Effector CD4-positive, alpha-beta T cell (primary cell): ENCODE results near the gene TDRD9.
"Not testable (repeated sequence)": the region's sequence is repeated elsewhere in the genome, so short reads cannot be mapped to it uniquely, and the experiment has no call there.

Experiments
- DNase-seq: peaks from one replicate; pipeline ENCODE4 v3.0.0-alpha.2; 2020

TDRD9 gene

DNA sequence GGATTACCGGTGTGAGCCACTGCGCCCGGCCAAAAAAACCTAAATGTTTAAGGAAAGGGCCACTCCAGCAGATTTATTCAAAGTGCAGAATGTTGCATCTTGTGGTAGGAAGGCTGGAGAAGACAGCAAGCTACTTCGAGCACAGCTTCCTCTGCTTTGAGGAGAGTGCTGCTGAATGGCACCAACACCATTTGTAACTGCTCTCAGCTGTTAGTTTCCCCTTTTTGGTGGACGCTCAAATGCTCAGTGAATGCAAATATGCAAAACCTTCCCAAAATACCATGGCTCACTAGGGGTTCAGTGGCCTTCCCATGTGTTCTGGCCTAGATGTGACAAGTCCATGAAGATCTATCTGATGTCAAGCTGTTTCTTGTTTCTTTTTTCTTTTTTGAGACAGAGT, 2.9 kb upstream of the TDRD9 start:
- no peak for DNase-seq

DNA sequence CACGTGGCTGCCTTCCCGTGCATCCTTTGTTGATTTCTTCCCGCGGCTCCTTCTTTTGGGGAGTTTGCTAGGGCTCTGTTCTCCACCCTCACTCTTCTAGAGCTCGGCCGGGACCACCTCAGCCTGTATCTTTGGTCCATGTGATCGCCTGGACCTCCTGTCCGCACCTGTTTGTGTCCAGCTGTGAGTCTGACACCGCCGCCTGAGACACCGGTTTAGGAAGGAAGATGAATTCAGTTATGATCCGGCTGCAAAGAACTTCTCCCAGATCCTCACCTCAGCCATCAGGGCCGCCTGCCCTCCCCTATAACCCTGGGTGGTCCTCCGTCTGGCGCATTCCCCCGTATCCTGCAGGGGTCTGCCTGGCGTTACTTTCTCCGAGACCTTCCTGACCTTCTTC, 690 bp upstream of the TDRD9 start:
- DNase-seq = no peak

DNA sequence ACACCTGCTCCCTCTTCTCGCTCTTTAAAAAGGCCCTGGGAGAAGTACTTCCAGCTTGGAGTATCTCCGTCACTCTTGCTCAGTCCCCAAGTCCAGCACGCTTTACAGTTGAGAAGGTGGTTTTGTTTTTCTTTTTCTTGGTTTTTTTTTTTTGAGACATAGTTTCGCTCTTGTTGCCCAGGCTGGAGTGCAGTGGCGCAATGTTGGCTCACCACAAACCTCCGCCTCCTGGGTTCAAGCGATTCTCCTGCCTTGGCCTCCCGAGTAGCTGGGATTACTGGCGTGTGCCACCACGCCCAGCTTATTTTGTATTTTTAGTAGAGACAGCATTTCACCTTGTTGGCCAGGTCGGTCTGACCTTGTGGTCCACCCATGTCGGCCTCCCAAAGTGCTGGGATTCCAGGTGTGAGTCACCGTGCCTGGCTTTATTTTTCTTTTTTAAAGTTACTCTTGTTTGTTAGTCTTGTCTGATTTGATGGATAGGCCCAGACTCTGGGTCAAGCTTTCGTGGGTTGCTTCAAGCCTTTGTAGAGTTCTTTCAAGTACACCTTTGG, 1.9 kb downstream of the TDRD9 start:
- no peak for DNase-seq

DNA sequence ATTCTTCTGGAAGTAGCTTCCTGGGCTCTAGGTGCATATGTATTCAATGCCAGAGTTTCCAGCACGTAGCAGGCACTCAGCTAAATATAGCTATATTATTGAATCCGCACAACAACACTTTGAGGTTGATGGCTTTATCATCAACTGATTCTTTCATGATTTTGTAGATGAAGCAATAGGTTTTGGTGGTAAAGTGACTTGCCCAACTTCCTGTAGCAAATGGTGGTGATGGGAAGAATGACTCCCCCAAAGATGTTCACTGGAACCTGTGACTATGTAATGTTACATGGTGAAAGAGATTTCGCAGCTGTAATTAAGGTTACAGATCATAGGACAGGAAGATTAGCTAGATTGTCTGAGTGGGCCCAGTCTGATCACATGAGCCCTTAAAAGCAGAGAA, 3.2 kb downstream of the TDRD9 start:
- no peak for DNase-seq

DNA sequence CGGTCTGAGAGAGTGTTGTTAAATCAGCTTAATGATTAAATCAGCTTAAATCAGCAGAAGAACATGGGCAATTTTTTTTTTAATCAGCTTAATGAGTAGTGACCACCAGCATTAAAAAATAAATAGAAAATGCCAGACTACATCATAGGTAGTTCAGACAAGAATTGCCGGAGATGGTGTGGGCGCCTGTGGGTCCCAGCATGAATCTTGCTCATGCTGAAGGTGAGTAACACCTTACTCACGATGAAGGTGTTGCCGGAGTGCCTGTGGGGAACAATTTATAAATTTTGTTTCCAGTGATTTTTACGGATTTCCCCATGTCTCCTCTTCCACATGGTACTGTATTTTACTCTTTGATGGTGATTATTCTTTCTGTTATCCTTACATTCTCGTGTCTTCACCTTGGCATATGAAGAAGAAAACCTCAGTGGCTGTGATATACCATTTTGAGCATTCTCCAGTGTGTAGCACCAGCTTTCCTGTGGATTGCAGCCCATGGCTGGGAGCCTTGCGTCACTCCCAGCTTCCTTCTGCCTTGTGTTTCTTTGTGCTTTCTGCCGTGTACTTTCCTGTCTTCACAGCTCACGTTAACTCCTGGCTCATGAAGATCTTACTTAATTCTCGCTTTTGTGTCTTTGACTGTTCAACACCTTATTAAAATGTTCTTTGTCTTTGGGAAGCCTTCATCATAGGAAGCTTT, 4.7 kb downstream of the TDRD9 start:
- no peak for DNase-seq

DNA sequence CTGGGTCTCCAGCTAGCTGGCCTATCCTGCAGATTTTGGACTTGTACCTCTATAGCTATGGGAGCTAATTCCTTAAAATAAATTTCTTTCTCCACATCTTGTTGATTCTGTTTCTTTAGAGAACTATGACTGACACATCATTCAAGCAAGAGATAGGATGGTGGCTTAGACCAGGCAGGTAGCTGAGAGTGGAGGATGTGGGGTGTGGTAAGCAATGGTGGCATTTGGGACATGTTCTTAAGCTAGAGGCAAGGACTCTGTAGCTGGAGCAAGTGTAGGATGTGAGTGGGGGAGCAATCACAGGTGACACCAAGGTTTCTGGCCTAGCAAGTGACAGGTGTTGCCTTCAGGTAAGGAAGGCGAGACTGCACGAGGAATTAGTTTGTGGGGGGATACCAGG, 6.8 kb downstream of the TDRD9 start:
- DNase-seq = no peak

DNA sequence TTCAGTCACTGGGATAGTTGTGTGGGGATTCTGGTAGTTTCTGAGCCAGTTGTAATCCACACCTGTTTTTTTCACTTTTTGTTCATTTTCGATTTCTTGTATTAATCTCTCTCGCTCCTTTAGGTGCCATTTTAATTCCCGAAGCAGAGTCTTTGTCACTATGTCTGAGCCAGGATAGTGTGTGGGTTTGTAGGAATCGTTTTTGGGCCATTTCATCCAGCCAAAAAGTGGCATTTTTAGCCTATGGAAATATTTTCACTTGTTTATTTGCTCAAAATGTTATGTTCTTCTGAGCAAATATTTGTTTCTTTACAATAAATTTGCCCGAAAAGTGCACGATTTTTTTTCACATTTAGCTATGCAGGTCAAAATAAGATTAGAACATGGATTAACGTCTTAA, 13.2 kb downstream of the TDRD9 start:
- DNase-seq = no peak

DNA sequence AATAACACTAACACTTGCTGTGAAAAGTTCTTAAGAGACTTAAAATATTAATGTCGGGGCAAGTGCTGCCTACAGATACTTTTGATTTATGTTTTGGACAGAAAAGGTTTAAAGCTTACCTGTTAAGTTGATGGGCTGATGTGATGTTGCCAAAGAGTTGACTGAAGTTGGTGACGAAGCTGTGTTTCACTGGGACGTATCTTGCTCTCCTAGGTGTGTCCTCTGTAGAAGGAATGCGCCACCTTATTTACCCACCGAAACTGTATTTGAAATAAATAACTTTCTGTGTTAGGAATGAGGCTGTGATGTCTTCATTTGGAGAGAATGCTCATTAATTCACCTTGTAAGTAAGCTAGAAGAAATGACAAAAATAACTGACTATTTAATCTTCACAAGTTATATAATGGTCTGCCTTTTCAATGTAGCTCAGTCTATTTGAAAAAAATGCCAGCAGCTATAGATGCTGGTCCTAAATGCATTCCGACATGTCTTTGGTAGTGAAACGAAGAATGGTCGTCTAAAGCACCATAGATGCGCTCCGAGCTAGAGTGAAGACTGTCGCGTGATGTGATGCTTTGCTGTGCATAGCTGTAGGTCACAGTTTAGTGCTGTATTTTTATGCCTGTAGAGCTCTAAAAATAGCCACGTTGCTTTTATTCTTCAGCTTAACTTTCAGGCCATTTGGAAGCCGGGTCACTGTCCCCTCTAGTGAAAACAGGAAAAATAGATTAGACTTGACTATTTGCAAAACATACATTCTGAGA, 13.9 kb downstream of the TDRD9 start, which contains the start of gene RD3L:
Gene RD3L, minus strand, starts transcription at position 557 of the 764 bp plus-strand sequence. CDS start 834 bp downstream, outside the sequence.
- DNase-seq = no peak

DNA sequence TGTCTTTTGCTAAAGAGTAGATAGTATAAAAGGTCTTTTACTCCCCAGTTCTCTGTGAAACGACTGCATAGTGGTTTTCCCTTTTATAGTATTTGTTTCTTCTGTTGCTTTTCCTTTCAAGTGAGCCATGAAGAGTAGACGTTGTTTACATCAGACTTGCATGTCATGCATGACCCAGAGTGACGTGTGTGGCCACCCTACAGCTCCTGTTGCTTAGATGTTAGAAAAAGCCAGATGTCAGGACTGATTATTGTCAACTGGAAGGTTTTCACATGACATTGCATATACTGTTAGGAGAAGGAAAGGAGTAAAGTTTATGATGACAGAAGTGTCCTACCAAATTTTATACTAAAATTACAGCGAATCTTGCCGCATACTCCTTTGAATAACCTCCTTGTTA, 15.4 kb downstream of the TDRD9 start:
- DNase-seq = no peak

DNA sequence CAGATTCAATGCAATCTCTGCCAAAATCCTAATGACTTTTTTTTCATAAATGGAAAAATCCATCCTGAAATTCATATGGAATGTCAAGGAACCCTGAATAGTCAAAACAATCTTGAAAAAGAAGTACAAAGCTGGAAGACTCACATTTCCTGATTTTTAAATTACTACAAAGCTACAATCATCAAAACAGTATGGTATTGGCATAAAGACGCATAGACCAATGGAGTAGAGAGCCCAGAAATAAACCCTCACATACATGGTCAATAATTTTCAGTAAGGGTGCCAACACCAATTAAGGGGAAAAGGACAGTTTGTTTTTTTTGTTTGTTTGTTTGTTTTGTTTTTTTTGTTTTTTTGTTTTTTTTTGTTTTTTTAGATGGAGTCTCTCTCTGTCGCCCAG, 18.7 kb downstream of the TDRD9 start:
- no peak for DNase-seq

DNA sequence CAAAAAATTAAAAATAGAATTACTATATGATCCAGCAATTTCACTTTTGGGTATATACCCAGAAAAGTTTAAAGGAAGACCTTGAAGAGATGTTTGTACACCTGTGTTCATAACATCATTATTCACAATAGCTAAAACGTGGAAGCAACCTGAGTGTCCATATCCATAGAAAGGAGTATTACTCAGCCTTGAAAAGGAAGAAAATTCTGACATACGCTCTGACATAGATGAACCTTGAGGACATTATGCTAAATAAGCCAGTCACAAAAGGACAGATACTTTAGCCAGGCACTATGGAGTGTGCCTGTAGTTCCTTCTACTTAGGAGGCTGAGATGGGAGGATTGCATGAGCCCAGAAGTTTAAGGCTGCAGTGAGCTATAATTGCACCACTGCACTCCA, 20.2 kb downstream of the TDRD9 start:
- no peak for DNase-seq

DNA sequence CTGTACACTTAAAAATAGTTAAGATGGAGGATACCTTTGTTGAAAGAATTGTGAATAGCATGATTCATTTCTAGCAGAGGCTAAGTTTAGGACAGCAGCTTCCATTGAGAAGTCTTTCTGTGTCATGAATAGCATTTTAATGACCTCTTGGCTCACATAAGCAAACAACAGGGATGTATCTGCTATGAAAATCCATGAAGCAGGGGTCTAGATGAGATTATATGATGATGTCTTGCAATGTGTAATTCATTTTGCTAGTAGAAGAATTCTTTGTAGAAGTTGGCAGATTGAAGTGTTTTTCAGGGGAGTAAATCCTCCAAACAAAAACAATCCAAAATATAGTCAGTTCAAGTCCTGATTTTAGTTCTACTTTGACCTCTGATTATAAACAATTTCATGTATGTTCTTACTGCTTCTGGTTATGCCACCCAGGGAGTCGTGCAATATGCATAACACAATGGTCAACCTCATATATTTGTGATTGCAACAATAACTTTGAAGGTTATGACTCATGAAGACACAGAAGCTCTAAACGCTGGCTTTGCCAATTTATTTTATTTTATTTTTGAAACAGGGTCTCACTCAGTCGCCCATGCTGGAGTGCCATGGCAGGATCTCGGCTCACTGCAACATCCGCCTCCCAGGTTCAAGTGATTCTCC, 21.0 kb downstream of the TDRD9 start:
- DNase-seq = no peak

DNA sequence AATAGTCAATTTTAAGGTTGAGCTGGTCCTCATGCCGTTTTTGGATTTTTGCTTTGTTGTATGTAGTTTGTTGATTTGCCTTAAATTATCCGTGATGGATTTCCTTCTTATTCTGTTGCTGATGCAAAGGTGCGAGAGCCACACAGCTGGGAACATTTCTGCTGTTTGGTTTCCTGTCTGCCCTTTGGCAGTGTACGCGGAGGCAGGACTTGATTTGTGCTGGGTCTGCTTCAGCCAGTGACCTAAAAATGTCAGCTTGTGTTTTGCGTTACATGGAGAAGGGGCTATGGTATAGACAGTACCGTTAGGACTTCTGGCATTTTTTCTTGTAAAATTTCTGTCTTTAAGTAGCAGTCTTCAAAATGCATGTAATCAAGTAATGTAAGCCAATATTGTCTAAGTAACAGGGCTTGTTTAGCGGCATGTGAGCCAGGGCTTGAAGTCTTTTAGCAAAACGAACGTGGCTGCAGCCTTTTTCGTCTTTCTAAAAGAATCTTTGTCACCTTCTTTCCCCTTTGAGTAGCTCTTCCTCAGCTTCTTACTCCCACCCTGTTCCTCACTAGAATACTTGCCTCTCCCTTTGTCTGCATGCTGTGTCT, 32.3 kb downstream of the TDRD9 start:
- no peak for DNase-seq

DNA sequence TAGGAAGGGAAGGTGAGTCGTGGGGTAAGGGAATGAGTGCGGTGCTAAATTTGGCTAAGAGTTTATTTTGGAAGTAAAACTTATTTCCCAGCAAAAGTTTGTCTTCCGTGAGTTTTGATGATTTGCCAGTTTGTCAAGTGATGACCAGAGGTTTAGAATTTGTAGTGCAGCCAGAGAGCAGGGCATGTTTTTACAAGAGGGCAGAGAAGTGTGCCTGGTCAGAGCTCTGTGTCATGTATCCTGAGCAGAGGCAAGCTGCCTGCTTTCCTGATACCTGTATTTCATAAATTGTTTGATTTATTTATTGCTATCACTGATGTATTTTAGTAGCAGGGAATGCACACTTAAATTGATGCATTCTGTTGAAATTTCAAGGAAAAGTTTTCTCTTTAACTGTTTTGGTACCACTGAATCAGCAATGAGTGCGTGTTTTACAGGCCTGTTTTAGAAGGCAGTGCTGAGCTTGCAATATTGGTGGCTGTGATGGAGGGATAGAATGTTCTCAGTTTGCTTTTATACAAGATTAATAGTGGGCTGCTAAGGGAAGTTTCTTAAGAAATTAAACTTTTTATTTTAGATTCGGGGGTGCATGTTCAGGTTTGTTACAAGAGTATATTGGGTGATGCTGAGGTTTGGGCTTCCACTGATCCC, 33.8 kb downstream of the TDRD9 start:
- no peak for DNase-seq

DNA sequence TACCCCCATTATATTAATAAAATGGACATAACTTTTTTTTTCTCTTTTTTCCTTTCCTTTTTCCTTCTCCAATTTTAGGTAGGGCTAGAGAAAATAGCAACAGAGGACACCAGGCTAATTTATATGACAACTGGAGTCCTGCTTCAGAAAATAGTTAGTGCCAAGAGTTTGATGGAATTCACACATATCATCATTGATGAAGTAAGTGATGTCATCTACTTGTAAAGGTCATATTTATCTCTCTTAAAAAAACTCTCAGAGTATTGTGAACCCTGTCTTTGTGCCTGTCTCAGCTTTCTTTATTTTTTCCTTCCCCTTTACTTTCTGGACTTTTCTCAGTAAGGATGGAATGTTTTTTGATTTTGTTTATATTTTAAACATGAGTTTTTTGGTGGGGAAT, 38.4 kb downstream of the TDRD9 start:
- DNase-seq = no peak

DNA sequence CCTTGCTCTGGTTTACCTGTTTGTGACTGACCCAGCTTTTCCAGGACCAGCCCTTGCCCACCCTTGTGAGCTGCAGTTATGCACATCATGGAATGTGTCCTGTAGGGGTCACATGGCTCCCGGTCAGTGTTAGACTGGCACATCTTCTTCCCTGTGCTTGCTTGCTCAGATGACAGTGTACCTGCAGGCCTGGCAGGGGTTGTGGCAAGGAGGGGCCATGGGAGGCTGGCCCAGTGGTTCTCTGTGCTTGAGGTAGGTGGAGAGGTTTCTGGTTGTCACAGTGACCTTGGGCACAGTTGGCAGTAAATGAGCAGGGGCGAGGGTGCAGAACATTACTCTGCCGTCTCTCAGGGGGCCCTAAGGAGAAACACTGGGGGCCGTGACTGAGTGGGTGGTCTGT, 41.7 kb downstream of the TDRD9 start:
- no peak for DNase-seq

DNA sequence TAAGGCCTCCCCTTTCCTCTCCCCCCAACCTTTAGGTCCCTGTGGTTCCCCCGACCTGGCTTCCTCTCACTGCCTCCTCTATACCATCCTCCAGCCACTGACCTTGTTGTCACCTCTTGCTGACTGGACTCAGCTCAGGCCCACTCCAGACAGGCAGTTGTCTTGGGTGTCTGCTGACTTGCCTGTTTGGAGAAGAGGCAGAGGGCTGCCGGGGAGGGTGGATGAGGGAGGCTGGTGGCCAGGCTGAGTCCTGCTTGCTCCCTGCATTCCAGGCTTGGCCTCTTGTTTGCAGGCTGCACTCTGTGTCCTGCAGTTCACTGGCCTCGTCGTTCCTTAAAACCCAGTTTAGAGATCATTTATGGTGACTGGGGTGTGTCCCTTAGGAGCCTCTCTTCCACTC, 45.1 kb downstream of the TDRD9 start:
- DNase-seq = no peak

DNA sequence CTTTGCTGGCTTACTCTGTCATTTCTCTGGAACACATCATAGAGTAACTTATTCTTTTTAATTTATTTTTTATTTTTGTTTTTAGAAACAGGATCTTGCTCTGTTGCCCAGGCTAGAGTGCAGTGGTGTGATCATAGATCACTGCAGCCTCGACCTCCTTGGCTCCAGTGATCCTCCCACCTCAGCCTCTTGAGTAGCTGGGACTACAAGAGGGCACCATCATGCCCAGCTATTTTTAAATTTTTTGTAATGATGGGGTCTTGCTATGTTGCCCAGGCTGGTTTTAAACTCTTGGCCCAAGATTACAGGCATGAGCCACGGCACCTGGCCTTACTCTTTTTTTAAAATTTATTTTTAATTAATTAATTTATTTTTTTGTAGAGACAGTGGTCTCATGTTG, 46.3 kb downstream of the TDRD9 start:
- no peak for DNase-seq

DNA sequence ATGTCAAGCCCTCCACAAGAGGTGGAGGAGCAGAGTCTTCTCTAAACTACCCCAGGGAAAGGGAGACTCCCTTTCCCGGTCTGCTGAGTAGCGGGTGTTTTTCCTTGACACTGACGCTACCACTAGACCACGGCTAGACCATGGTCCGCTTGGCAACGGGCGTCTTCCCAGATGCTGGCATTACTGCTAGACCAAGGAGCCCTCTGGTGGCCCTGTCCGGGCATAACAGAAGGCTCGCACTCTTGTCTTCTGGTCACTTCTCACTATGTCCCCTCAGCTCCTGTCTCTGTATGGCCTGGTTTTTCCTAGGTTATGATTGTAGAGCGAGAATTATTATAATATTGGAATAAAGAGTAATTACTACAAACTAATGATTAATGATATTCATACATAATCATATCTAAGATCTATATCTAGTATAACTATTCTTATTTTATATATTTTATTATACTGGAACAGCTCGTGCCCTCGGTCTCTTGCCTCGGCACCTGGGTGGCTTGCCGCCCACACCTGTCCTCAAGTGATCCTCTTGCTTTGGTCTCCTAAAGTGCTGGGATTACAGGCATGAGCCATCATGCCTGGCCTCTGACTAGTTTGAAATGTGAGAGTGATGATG, 52.5 kb downstream of the TDRD9 start:
- DNase-seq = not testable (repeated sequence)

DNA sequence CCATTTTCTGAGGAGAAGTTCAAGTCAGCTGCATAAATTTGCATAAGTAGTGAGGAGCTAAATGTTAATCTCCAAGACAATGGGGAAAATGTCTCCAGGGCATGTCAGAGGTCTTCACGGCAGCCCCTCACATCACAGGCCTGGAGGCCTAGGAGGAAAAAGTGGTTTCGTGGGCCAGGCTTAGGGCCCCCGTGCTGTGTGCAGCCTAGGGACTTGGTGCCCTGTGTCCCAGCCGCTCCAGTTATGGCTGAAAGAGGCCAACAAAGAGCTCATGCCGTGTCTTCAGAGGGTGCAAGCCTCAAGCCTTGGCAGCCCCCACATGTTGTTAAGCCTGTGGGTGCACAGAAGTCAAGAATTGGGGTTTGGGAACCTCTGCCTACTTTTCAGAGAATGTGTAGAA, 55.9 kb downstream of the TDRD9 start:
- DNase-seq = no peak

DNA sequence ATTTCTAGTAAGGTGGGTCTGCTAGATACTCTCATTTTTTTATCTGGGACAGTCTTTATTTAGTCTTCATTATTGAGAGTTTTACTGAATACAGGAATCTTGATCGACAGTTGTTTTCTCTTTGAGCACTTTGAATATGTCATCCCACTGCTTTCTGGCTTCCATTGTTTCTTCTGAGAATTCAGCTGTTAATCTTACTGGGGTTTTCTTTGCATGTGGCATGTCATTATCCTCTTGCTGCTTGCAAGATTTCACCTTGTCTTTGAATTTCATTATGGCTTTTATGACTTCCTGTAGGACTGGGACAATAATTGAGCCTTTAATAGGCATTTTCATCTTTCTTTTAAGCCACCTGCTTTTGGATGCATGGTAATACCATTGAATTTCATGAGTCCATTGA, 60.8 kb downstream of the TDRD9 start:
- no peak for DNase-seq

DNA sequence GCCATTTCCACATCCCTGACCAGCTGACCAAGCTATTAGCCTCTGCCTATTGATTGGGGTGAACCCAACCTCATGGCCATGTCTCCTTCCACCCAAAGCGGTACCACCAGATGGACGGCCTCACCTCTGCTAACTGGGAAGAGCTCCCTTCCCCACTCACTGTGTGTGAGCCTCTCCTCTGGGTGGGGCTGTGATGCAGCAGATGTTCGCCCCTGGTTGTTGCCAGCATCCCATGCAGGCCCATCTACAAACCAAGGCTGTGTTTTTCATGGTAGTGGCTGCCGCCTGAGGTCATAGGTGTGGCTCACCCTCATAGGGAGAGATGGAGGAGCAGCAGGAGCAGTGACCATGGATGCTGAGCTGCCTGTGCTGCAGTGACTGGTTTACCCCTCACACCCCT, 61.7 kb downstream of the TDRD9 start:
- DNase-seq = no peak
